ENCODE data around the gene SYTL3.

SYTL3 gene

GRCh38 chr6:158743033-158743651 lies 93.3 kb downstream of the SYTL3 start:
- Histone ChIP-seq H3K36me3 (ENCODE audit: control insufficient read depth, insufficient read depth, low read length) (no peaks in the 10 kb centered on the region; the same call in 1 of the 2 replicates), H3K27me3 (replicated peaks; ENCODE audit: control insufficient read depth, insufficient read depth, low read length) (no peaks in the 10 kb centered on the region), H3K4me3 (replicated peaks; ENCODE audit: low read depth, low read length) (no peak overlapping the region)
- TF ChIP-seq, protein P1, sequence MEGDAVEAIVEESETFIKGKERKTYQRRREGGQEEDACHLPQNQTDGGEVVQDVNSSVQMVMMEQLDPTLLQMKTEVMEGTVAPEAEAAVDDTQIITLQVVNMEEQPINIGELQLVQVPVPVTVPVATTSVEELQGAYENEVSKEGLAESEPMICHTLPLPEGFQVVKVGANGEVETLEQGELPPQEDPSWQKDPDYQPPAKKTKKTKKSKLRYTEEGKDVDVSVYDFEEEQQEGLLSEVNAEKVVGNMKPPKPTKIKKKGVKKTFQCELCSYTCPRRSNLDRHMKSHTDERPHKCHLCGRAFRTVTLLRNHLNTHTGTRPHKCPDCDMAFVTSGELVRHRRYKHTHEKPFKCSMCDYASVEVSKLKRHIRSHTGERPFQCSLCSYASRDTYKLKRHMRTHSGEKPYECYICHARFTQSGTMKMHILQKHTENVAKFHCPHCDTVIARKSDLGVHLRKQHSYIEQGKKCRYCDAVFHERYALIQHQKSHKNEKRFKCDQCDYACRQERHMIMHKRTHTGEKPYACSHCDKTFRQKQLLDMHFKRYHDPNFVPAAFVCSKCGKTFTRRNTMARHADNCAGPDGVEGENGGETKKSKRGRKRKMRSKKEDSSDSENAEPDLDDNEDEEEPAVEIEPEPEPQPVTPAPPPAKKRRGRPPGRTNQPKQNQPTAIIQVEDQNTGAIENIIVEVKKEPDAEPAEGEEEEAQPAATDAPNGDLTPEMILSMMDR (IDR thresholded peaks at IDR 0.05; ENCODE audit: insufficient read depth, low read length, poor library complexity, severe bottlenecking): no peak
- no peak for DNase-seq (ENCODE audit: extremely low read depth, insufficient read length)

DNA sequence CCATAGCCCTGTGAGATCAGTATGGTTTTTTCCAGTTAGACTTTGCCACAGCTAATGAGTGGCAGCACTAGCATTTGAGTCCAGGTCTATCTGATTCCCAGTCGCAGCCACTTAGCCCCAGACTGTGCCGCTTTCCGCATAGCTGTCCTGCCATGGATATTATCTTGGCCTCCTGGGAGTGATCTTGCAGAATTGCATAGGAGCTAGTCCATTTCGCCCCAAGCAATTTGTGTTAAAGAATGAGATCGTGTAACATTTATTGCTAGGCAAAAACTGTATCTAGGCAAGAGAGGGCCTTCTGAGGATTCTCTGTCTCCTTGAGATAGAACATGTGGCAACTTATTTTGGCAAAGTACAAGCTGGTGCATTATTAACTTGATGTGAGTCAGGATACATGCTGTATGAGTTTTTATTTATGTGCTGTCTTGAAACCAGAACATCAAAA lies 95.2 kb downstream of the SYTL3 start:
- Histone ChIP-seq H3K27me3 (replicated peaks; ENCODE audit: control insufficient read depth, insufficient read depth, low read length) (no peaks in the 10 kb centered on the region), H3K4me3 (replicated peaks; ENCODE audit: low read depth, low read length) (no peak overlapping the region), H3K36me3 (ENCODE audit: control insufficient read depth, insufficient read depth, low read length) (no peaks in the 10 kb centered on the region)
- no peak for DNase-seq (ENCODE audit: extremely low read depth, insufficient read length)
- TF ChIP-seq, protein P1 (IDR thresholded peaks at IDR 0.05; ENCODE audit: insufficient read depth, low read length, poor library complexity, severe bottlenecking): no peak

- H3K27me3 ChIP-seq (replicated peaks; ENCODE audit: control insufficient read depth, insufficient read depth, low read length): no peaks in the 10 kb centered on the region
- no peaks in the 10 kb centered on the region; the same call in 1 of the 2 replicates for H3K36me3 ChIP-seq (ENCODE audit: control insufficient read depth, insufficient read depth, low read length)
- DNase-seq (ENCODE audit: extremely low read depth, insufficient read length): no peak
- no peak overlapping the region for H3K4me3 ChIP-seq (replicated peaks; ENCODE audit: low read depth, low read length)
- TF ChIP-seq, protein P1 (IDR thresholded peaks at IDR 0.05; ENCODE audit: insufficient read depth, low read length, poor library complexity, severe bottlenecking): no peak
These were observed 101.4 kb downstream of the SYTL3 start for GRCh38 chr6:158751224-158751623.

GRCh38 chr6:158751921-158752320 lies 102.1 kb downstream of the SYTL3 start:
- H3K27me3 ChIP-seq (replicated peaks; ENCODE audit: control insufficient read depth, insufficient read depth, low read length): no peaks in the 10 kb centered on the region
- H3K36me3 ChIP-seq (ENCODE audit: control insufficient read depth, insufficient read depth, low read length): no peaks in the 10 kb centered on the region; the same call in 1 of the 2 replicates
- no peak overlapping the region for H3K4me3 ChIP-seq (replicated peaks; ENCODE audit: low read depth, low read length)
- TF ChIP-seq, protein P1 (IDR thresholded peaks at IDR 0.05; ENCODE audit: insufficient read depth, low read length, poor library complexity, severe bottlenecking): no peak
- no peak for DNase-seq (ENCODE audit: extremely low read depth, insufficient read length)

DNA sequence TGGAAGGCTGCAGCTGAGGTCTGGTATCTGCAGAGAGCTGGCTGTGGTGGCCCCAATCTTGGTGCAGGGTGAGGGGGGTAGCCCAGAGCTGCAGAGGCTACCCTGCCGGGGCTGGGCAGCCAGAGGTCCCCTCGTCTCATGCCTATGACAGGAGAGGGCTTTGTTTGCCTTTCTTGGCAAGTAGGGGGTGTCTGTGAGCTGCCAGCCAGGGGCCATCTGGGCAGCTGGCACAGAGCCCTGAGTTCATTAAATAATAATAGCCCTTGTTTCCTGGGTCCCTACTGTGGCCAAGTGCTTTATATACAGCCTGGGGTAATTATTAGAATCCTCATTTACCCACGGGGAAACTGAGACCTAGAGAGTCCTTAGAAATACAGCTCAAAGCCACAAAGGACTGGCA lies 102.8 kb downstream of the SYTL3 start:
- no peak for DNase-seq (ENCODE audit: extremely low read depth, insufficient read length)
- TF ChIP-seq, protein P1 (IDR thresholded peaks at IDR 0.05; ENCODE audit: insufficient read depth, low read length, poor library complexity, severe bottlenecking): peak; percentile 41
- Histone ChIP-seq H3K27me3 (replicated peaks; ENCODE audit: control insufficient read depth, insufficient read depth, low read length) (no peaks in the 10 kb centered on the region), H3K36me3 (ENCODE audit: control insufficient read depth, insufficient read depth, low read length) (no peaks in the 10 kb centered on the region; the same call in 1 of the 2 replicates), H3K4me3 (replicated peaks; ENCODE audit: low read depth, low read length) (no peak overlapping the region)

Data from GM06990 (cell line).